DOHH2 (cell line): Measurements from ENCODE around the gene CFAP74.

Source experiments
- CTCF ChIP-seq: fragments of 200-600 bp; sonication (generic); IDR thresholded peaks from one replicate; pipeline ENCODE4 v1.5.1; 2014; ENCODE audit warnings: antibody characterized with exemption, mild to moderate bottlenecking, low read depth, low read length; ENCODE audit not compliant: poor library complexity, severe bottlenecking
- EZH2phosphoT487 ChIP-seq: fragments of 200-600 bp; sonication (generic); IDR thresholded peaks from 2 replicates; pipeline ENCODE4 v1.6.1; 2017; ENCODE audit warnings: borderline replicate concordance, mild to moderate bottlenecking, antibody characterized with exemption, low read length, moderate library complexity, mixed read lengths

GRCh38 chr1:1919304-1920056 lies 84.1 kb downstream of the CFAP74 start:
- no peak for TF ChIP-seq CTCF
- TF ChIP-seq EZH2phosphoT487: no peak
